ENCODE results near the gene PROK1.

DNA sequence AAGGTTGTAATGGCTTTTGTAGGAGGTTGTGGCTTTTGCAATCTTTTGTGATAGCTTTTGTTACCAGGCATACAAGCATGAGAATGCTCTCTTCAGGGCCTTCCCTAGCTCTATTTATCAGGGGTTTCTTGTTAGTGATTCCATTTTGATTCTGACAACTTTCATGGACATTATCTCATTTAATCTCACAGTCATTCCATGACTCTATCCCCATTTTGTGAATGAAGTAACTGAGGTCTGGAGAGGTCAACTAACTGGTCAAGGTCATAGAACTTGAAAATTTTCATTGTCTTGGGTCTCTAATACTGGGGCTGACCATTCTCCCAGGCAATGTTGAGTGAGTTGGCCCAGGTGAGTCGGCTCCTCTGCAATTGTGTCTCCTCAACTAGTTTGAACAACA lies 32.2 kb upstream of the PROK1 start:
- TF ChIP-seq, protein P1, sequence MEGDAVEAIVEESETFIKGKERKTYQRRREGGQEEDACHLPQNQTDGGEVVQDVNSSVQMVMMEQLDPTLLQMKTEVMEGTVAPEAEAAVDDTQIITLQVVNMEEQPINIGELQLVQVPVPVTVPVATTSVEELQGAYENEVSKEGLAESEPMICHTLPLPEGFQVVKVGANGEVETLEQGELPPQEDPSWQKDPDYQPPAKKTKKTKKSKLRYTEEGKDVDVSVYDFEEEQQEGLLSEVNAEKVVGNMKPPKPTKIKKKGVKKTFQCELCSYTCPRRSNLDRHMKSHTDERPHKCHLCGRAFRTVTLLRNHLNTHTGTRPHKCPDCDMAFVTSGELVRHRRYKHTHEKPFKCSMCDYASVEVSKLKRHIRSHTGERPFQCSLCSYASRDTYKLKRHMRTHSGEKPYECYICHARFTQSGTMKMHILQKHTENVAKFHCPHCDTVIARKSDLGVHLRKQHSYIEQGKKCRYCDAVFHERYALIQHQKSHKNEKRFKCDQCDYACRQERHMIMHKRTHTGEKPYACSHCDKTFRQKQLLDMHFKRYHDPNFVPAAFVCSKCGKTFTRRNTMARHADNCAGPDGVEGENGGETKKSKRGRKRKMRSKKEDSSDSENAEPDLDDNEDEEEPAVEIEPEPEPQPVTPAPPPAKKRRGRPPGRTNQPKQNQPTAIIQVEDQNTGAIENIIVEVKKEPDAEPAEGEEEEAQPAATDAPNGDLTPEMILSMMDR (IDR thresholded peaks at IDR 0.05 in 2 of 3, conservative IDR thresholded peaks at IDR 0.05 in 1 of 3; ENCODE audit: control insufficient read depth in 2 of 3, extremely low read depth in 1 of 3, insufficient read depth in 1 of 3, low read depth in 3 of 3, low read length in 3 of 3), result no peak
- TF ChIP-seq CEBPB (IDR thresholded peaks at IDR 0.05; ENCODE audit: borderline replicate concordance in 1 of 2, low read depth in 2 of 2, low read length in 2 of 2), result no peak
- no peak for TF ChIP-seq SPI1 (IDR thresholded peaks at IDR 0.05; ENCODE audit: borderline replicate concordance, insufficient read depth, low read depth, low read length)
- TF ChIP-seq MYC (IDR thresholded peaks at IDR 0.05; ENCODE audit: insufficient read depth, insufficient read length, insufficient replicate concordance, low read length, severe bottlenecking), result no peak
- TF ChIP-seq, protein P2, sequence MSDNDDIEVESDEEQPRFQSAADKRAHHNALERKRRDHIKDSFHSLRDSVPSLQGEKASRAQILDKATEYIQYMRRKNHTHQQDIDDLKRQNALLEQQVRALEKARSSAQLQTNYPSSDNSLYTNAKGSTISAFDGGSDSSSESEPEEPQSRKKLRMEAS (IDR thresholded peaks at IDR 0.05; ENCODE audit: low read depth, low read length), result no peak
- TF ChIP-seq POLR2A (IDR thresholded peaks at IDR 0.05; ENCODE audit: low read depth, low read length), result no peak
- no peak for TF ChIP-seq CHD1 (IDR thresholded peaks at IDR 0.05; ENCODE audit: low read depth, low read length)
- no peak for TF ChIP-seq SIN3A (IDR thresholded peaks at IDR 0.05; ENCODE audit: low read depth, low read length)
- no peak for TF ChIP-seq MTA3 (IDR thresholded peaks at IDR 0.05; ENCODE audit: borderline replicate concordance, low read length)
